ENCODE results near the gene STPG3.

- TF ChIP-seq, protein P1, sequence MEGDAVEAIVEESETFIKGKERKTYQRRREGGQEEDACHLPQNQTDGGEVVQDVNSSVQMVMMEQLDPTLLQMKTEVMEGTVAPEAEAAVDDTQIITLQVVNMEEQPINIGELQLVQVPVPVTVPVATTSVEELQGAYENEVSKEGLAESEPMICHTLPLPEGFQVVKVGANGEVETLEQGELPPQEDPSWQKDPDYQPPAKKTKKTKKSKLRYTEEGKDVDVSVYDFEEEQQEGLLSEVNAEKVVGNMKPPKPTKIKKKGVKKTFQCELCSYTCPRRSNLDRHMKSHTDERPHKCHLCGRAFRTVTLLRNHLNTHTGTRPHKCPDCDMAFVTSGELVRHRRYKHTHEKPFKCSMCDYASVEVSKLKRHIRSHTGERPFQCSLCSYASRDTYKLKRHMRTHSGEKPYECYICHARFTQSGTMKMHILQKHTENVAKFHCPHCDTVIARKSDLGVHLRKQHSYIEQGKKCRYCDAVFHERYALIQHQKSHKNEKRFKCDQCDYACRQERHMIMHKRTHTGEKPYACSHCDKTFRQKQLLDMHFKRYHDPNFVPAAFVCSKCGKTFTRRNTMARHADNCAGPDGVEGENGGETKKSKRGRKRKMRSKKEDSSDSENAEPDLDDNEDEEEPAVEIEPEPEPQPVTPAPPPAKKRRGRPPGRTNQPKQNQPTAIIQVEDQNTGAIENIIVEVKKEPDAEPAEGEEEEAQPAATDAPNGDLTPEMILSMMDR (IDR thresholded peaks at IDR 0.05 in 8 of 11, conservative IDR thresholded peaks at IDR 0.05 in 3 of 11) = no peak
- peak in 1 of 3 donors; percentile 34 for TF ChIP-seq POLR2AphosphoS5 (IDR thresholded peaks at IDR 0.05)
These were observed 14.5 kb downstream of the STPG3 start for GRCh38 chr9:137265496-137266161.

Data from spleen (tissue), 7 donors.